ENCODE measurements around the gene CREB3L2.
"Not testable (repeated sequence)": the region's sequence is repeated elsewhere in the genome, so short reads cannot be mapped to it uniquely, and the experiment has no call there.

Gene CREB3L2

DNA sequence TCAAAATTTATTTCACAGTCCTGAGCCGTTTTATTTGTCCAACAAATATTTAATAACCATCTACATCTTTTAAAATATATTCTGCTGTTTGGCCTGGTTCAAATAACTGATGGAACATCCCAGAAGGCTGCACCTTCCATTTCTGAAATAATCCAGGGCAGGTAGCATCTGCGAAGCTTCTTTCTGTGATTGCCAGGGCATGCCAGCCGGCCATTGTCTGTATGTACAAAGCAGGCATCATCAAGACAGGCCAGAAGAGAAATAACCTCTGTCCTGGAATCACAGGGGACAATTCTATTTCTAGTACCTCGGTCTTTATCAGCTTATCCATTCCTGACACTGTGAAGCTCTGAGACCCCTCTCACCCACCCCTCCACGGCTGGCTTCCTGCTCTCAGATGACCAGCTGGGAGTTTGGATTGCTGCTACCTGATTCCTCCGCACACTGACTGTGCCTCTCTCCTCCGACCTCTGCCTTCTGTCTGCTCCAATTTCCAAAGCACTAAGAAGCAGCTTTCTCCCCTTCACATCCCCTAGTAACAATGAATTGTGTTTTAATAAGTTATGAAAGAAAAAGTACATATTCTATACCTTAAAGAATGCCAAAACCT lies 163.1 kb downstream of the CREB3L2 start:
- no peak for DNase-seq (ENCODE audit: low spot score)

DNA sequence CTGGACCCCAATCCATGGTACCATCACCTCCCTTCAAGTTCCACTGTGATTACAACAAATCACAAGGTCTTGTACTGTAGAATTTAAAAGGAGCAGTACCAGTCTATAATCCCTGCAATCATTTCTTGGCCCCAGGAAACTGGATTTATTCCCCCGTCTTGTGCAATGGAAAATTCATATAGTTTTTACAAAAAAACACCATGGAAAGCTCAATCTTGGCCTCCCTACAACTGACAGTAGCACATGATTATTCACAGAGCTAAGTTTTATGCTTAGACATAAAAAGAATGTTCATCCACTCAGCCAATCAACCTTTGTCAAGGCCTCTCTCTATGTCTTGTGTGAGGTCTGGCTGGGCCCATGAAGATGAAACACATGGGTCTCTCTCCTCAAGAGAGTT lies 165.3 kb downstream of the CREB3L2 start:
- DNase-seq (ENCODE audit: low spot score): no peak

DNA sequence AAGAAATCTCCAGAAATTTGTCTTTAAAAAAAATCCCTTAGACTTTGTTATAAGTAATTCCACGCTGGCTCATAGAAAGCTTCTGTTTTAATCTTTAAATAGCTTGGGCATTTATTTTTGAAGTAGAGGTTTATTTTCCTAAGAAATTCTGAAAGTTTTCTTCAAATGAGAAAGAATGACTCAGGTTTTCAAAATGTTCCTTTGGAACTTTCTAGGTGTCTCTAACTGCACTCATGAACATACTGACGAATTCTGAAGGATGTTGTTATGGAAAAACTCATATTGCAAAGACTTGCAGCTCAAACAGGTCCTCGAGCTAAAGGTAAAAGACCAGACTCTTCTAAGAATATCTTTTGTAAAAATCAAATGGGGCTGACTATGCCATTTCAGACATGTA lies 165.8 kb downstream of the CREB3L2 start:
- DNase-seq (ENCODE audit: low spot score): no peak

DNA sequence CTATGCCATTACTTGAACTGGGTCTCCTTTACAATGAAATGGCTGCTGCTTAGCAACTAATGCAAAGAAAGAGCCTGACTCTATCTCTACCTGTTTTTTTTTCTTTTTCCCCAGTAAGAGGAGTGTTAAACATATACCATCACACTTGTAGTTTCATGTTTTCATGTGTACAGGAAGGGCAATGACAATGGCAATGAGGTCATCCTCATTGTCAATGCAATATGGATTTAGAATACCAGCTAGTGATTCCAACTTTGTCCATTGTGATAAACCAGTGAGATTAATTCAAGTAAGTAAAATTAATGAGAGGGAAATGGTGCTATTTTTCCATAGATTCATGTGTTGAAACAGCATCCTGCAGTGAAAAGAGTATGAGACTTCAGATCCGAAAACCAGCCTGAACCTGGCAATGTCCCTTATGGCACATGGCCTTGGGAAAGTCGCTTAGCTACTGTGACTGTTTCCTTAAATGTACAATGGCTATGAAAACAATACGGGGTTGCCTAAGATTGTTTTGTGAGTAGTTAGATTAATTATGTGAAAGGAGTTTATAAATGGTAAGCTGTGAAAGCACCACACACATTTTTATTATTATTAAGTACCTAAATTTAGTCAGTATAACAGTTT lies 166.3 kb downstream of the CREB3L2 start:
- DNase-seq (ENCODE audit: low spot score): no peak

DNA sequence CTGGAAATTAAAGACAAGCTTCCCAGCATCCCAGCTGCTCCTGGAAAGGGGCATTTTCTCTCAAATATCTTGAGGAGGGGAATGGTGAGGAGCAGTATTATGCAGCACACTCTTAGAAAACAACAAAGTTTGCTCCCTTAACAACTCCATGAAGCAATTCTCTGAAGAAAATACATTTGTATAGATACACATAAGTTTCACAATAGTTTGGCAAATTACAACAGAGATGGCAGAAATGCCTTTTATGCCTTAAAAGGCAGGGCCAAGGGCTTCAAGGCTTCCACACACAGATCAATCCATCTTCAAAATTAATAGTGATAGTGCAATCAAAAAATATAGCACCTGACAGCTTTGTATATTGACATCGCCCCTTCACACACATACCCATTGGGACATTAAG lies 167.3 kb downstream of the CREB3L2 start:
- DNase-seq (ENCODE audit: low spot score): no peak

DNA sequence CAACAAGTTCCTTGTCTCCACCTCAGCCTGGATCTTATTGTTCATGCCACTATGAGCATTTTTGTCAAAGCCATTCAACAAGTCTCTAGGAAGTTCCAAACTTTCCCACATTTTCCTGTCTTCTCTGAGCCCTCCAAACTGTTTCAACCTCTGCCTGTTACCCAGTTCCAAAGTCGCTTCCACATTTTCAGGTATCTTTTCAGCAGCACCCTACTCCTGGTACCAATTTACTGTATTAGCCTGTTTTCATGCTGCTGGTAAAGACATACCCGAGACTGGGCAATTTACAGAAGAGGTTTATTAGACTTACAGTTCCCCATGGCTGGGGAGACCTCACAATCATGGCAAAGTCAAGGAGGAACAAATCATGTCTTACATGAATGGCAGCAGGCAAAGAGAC lies 168.9 kb downstream of the CREB3L2 start:
- DNase-seq (ENCODE audit: low spot score): not testable (repeated sequence)

DNA sequence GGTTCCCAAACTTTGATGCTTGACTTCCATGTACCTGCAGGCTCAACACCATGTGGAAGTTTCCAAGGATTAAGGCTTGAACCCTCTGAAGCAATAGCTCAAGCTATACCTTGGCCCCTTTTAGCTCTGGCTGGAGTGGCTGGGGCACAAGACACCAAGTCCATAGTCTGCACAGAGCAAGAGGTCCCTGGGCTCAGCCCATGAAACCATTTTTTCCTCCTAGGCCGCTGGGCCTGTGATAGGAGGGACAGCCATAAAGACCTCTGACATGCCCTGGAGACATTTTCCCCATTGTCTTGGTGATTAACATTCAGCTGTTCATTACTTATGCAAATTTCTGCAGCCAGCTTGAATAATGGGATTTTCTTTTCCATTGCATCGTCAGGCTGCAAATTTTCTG lies 169.5 kb downstream of the CREB3L2 start:
- DNase-seq (ENCODE audit: low spot score): no peak

DNA sequence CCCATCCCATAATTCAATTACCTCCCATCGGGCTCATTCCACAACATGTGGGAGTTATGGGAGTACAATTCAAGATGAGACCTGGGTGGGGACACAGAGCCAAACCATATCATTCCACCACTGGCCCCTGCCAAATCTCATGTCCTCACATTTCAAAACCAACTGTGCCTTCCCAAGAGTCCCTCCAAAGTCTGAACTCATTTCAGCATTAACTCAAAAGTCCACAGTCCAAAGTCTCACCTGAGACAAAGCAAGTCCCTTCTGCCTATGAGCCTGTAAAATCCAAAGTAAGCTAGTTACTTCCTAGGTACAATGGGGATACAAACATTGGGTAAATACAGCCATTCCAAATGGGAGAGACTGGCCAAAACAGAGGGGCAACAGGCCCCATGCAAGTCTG lies 170.3 kb downstream of the CREB3L2 start:
- not testable (repeated sequence) for DNase-seq (ENCODE audit: low spot score)

DNA sequence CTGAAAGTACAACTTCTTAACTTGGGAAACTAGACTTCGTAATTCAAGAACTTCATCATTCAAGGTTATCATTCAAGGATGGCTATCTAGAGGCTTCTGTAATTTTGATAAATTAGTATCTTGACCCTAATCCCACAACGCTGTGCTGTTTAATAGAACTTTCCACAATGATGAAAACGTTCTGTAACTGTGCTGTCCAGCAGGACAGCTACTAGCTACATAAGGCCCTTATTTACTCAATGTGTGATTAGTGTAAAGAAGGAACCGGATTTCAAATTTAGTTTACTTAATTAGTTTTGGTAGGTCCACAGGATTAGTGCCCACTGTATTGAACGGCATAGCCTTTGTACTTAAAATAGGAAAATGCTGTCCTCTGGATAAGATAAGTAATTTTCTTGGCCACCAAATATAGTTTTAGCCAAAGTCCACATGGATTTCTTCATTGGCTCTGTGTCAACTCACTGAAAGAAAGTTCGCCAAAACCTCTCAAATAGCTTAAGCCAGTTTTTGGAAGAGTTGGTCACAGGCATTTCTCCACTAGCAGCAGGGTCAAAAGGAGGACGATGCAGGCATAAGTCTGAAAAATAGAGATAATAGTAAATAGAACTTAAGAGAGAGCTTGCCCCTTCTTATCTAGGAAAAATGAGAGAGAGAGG lies 172.4 kb downstream of the CREB3L2 start:
- DNase-seq (ENCODE audit: low spot score): no peak

DNA sequence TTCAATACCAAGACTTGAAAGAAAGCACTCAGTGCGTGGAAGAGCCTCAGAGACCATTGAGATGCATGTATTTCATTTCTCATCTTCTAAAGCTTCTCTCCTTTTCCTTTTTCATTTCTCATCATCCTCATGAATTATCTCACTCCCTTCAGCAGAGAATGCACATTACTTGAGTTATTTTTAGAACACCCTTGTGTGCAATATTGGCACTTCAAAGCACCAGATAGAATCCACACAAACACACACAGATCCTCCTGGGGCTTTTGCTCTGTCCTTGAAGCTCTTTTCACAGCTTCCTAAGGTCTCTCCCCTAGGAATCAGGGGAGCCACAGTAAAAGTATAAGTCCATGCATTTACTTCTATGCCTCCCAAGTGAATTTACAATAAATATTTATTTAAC lies 173.4 kb downstream of the CREB3L2 start:
- DNase-seq (ENCODE audit: low spot score): no peak

DNA sequence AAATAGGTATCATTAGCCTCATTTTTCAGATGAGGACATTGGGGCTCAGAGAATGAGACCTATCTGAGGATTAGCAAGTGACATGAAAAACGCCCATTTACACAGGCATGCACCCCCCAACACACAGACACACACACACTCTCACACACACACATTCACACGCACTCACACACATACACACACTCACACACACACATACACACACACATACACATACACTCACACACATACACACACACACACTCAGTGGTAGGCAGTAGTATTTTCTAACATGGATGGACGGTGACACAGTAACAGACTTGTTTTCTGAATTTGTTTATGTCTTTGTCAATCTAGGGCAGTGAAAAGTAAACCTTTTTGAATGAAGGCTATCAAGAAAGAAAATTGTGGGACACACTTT lies 176.4 kb downstream of the CREB3L2 start:
- no peak for DNase-seq (ENCODE audit: low spot score)
